ENCODE data around the gene SLC43A1. TPM values are rescaled to one million over a fixed set of nuclear protein-coding genes. Genes with fewer than 3 reads are reported as not detected.
A peak's percentile ranks its signal among the peaks of the same experiment; 100 is the strongest.

SLC43A1 gene
- total and polyA plus RNA-seq, 4 donors, result 85.6 to 171 (median 107) TPM

DNA sequence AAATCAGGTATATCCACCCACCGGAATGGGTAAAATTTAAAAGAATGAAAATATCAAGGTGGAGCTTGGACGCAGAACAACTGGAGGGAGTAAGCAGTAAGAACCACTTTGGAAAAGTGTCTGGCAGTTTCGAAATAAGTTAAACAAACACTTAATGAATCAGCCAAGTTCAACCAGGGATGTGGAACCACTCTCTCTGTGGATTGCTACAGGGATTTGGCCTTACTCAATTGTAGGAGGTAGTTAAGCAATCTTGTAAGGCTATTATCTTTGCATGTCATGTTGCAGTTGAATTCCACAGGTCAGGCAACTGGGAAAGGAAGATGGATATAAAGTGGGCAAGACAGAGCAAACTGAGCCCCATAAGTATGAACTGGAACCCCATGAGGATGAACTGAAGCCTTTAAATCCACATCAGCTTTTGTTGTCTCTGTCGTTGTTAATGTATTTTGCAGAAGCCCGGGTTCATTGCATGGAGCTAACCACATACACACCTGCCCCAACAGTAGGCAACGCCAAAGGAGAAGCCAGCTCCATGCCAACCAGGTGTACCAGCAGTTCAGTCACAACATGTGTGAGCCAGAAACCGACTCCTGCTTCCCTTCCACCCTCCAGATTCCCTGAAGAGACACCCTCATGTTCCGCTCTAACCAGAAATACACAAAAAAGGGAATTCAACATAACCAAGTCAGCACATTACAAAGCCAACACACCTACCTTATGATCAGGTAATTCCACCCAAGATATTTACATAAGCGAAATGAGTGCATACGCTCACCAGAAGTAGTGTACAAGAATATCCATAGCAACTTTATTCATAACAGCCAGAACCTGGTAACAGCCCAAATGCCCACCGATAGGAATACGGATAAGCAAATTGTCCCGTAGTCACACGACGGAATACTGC lies 80.6 kb downstream of the SLC43A1 start:
- no peaks in the 10 kb centered on the region for H3K27me3 ChIP-seq (ENCODE audit: control insufficient read depth in 4 of 4, insufficient read depth in 4 of 4, low read length in 3 of 4)
- no peaks in the 10 kb centered on the region for H3K36me3 ChIP-seq (ENCODE audit: control insufficient read depth in 4 of 4, insufficient read depth in 3 of 4, low read depth in 1 of 4, low read length in 3 of 4)
- H3K4me1 ChIP-seq (ENCODE audit: control insufficient read depth in 4 of 4, insufficient read depth in 4 of 4, low read length in 3 of 4), result peaks cover 13 to 62% (median 32%) of the 10 kb centered on the region in 4 donors
- H3K9me3 ChIP-seq (ENCODE audit: control insufficient read depth in 4 of 4, low read length in 3 of 4), result no peaks in the 10 kb centered on the region
- WGBS, result 58% methylated on average over 15 of the region's 15 CpGs
- peak; percentile 70 for TF ChIP-seq FOXA2 (IDR thresholded peaks at IDR 0.05)
- TF ChIP-seq RAD21 (IDR thresholded peaks at IDR 0.05), result peak; percentile 51 to 67
- TF ChIP-seq HNF4G (IDR thresholded peaks at IDR 0.05), result peak; percentile 63
- TF ChIP-seq FOXA1 (IDR thresholded peaks at IDR 0.05), result no peak
- TF ChIP-seq YY1 (IDR thresholded peaks at IDR 0.05), result peak; percentile 76
- peak; percentile 37 for TF ChIP-seq NR2F2 (IDR thresholded peaks at IDR 0.05)
- TF ChIP-seq, protein P1, sequence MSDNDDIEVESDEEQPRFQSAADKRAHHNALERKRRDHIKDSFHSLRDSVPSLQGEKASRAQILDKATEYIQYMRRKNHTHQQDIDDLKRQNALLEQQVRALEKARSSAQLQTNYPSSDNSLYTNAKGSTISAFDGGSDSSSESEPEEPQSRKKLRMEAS (IDR thresholded peaks at IDR 0.05), result peak; percentile 69
- TF ChIP-seq EGR1 (IDR thresholded peaks at IDR 0.05; ENCODE audit: low read depth in 2 of 2), result peak in 1 of 2 donors; percentile 81
- peak; percentile 91 to 95 for TF ChIP-seq JUND (IDR thresholded peaks at IDR 0.05)
- peak; percentile 88 to 91 for TF ChIP-seq HNF4A (conservative IDR thresholded peaks at IDR 0.05)
- no peak for TF ChIP-seq TAF1 (conservative IDR thresholded peaks at IDR 0.05)
- TF ChIP-seq, protein P2, sequence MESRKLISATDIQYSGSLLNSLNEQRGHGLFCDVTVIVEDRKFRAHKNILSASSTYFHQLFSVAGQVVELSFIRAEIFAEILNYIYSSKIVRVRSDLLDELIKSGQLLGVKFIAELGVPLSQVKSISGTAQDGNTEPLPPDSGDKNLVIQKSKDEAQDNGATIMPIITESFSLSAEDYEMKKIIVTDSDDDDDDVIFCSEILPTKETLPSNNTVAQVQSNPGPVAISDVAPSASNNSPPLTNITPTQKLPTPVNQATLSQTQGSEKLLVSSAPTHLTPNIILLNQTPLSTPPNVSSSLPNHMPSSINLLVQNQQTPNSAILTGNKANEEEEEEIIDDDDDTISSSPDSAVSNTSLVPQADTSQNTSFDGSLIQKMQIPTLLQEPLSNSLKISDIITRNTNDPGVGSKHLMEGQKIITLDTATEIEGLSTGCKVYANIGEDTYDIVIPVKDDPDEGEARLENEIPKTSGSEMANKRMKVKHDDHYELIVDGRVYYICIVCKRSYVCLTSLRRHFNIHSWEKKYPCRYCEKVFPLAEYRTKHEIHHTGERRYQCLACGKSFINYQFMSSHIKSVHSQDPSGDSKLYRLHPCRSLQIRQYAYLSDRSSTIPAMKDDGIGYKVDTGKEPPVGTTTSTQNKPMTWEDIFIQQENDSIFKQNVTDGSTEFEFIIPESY (IDR thresholded peaks at IDR 0.05), result peak; percentile 83
- peak; percentile 90 for TF ChIP-seq SP1 (IDR thresholded peaks at IDR 0.05)
- TF ChIP-seq, protein P3, sequence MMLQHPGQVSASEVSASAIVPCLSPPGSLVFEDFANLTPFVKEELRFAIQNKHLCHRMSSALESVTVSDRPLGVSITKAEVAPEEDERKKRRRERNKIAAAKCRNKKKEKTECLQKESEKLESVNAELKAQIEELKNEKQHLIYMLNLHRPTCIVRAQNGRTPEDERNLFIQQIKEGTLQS (IDR thresholded peaks at IDR 0.05), result peak; percentile 69
- TF ChIP-seq, protein P4, sequence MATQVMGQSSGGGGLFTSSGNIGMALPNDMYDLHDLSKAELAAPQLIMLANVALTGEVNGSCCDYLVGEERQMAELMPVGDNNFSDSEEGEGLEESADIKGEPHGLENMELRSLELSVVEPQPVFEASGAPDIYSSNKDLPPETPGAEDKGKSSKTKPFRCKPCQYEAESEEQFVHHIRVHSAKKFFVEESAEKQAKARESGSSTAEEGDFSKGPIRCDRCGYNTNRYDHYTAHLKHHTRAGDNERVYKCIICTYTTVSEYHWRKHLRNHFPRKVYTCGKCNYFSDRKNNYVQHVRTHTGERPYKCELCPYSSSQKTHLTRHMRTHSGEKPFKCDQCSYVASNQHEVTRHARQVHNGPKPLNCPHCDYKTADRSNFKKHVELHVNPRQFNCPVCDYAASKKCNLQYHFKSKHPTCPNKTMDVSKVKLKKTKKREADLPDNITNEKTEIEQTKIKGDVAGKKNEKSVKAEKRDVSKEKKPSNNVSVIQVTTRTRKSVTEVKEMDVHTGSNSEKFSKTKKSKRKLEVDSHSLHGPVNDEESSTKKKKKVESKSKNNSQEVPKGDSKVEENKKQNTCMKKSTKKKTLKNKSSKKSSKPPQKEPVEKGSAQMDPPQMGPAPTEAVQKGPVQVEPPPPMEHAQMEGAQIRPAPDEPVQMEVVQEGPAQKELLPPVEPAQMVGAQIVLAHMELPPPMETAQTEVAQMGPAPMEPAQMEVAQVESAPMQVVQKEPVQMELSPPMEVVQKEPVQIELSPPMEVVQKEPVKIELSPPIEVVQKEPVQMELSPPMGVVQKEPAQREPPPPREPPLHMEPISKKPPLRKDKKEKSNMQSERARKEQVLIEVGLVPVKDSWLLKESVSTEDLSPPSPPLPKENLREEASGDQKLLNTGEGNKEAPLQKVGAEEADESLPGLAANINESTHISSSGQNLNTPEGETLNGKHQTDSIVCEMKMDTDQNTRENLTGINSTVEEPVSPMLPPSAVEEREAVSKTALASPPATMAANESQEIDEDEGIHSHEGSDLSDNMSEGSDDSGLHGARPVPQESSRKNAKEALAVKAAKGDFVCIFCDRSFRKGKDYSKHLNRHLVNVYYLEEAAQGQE (IDR thresholded peaks at IDR 0.05), result peak; percentile 77
- TF ChIP-seq GABPA (IDR thresholded peaks at IDR 0.05 in 1 of 2, conservative IDR thresholded peaks at IDR 0.05 in 1 of 2), result peak in 1 of 2 donors; percentile 61
- TF ChIP-seq RXRA (IDR thresholded peaks at IDR 0.05), result peak; percentile 95 to 96
- TF ChIP-seq, protein P5, sequence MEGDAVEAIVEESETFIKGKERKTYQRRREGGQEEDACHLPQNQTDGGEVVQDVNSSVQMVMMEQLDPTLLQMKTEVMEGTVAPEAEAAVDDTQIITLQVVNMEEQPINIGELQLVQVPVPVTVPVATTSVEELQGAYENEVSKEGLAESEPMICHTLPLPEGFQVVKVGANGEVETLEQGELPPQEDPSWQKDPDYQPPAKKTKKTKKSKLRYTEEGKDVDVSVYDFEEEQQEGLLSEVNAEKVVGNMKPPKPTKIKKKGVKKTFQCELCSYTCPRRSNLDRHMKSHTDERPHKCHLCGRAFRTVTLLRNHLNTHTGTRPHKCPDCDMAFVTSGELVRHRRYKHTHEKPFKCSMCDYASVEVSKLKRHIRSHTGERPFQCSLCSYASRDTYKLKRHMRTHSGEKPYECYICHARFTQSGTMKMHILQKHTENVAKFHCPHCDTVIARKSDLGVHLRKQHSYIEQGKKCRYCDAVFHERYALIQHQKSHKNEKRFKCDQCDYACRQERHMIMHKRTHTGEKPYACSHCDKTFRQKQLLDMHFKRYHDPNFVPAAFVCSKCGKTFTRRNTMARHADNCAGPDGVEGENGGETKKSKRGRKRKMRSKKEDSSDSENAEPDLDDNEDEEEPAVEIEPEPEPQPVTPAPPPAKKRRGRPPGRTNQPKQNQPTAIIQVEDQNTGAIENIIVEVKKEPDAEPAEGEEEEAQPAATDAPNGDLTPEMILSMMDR (IDR thresholded peaks at IDR 0.05; ENCODE audit: low read depth, low read length, missing input control), result no peak
- H3K4me3 ChIP-seq (ENCODE audit: low read depth in 1 of 3, low read length in 3 of 3), result no peak overlapping the region
- H3K9ac ChIP-seq (ENCODE audit: low read depth in 1 of 2, low read length in 2 of 2), result peak overlapping the region in 1 of 2 donors; percentile 72
- peak overlapping the region; percentile 85 to 91 for H3K27ac ChIP-seq (ENCODE audit: low read depth in 1 of 2, low read length in 2 of 2)
- DNase-seq (ENCODE audit: low spot score), result no peak

Small RNA genes lying within 50 kb of the gene (small RNA-seq; reads per million reads assigned to genes)
- not detected for gene RN7SL605P
- gene RNA5SP341, result not detected

Other genes with a start within 250 kb of the SLC43A1 start
- gene TNKS1BP1, start 190.8 kb downstream of the SLC43A1 start, total RNA-seq, result 10 to 100 TPM; 28.3 to 61.9 TPM
- 10 to 100 TPM; 32.0 to 67.1 TPM for gene TNKS1BP1, start 190.8 kb downstream of the SLC43A1 start, polyA plus RNA-seq
- 10 to 100 TPM; 28.5 to 45.3 TPM for gene SSRP1, start 179.8 kb downstream of the SLC43A1 start, total RNA-seq
- gene SSRP1, start 179.8 kb downstream of the SLC43A1 start, polyA plus RNA-seq, result 10 to 100 TPM; 13.9 to 28.2 TPM
- gene P2RX3, start 177.3 kb downstream of the SLC43A1 start, total RNA-seq, result under 1 TPM; 0.28 to 0.33 TPM
- under 1 TPM; 0.18 TPM for gene P2RX3, start 177.3 kb downstream of the SLC43A1 start, polyA plus RNA-seq
- gene PRG3, start 134.6 kb downstream of the SLC43A1 start, total RNA-seq, result 1 to 10 TPM in 1 of 2 donors, not detected in 1; 4.9 TPM
- under 1 TPM in 1 of 2 donors, not detected in 1; 0.22 TPM for gene PRG3, start 134.6 kb downstream of the SLC43A1 start, polyA plus RNA-seq
- gene PRG2, start 125.1 kb downstream of the SLC43A1 start, total RNA-seq, result 10 to 100 TPM in 1 of 2 donors, not detected in 1; 24.2 TPM
- gene PRG2, start 125.1 kb downstream of the SLC43A1 start, polyA plus RNA-seq, result 1 to 10 TPM in 1 of 2 donors, under 1 TPM in 1; 0.74 to 1.2 TPM
- gene SLC43A3, start 88.6 kb downstream of the SLC43A1 start, total RNA-seq, result 100 to 1,000 TPM in 1 of 2 donors, 10 to 100 TPM in 1; 47.2 to 106 TPM
- gene SLC43A3, start 88.6 kb downstream of the SLC43A1 start, polyA plus RNA-seq, result 100 to 1,000 TPM in 1 of 2 donors, 10 to 100 TPM in 1; 80.2 to 152 TPM
- gene RTN4RL2, start 55.2 kb downstream of the SLC43A1 start, total RNA-seq, result under 1 TPM; 0.75 to 0.89 TPM
- 10 to 100 TPM in 1 of 2 donors, 1 to 10 TPM in 1; 5.5 to 18.1 TPM for gene RTN4RL2, start 55.2 kb downstream of the SLC43A1 start, polyA plus RNA-seq
- 10 to 100 TPM; 19.8 to 23.7 TPM for gene TIMM10, start 15.1 kb upstream of the SLC43A1 start, total RNA-seq
- gene TIMM10, start 15.1 kb upstream of the SLC43A1 start, polyA plus RNA-seq, result 10 to 100 TPM; 36.9 to 77.4 TPM
- gene SMTNL1, start 21.9 kb upstream of the SLC43A1 start, total RNA-seq, result not detected
- gene SMTNL1, start 21.9 kb upstream of the SLC43A1 start, polyA plus RNA-seq, result not detected
- 10 to 100 TPM; 18.6 to 44.8 TPM for gene UBE2L6, start 52.0 kb upstream of the SLC43A1 start, total RNA-seq
- gene UBE2L6, start 52.0 kb upstream of the SLC43A1 start, polyA plus RNA-seq, result 10 to 100 TPM; 85.4 to 97.2 TPM
- 100 to 1,000 TPM; 235 to 541 TPM for gene SERPING1, start 82.0 kb upstream of the SLC43A1 start, total RNA-seq
- gene SERPING1, start 82.0 kb upstream of the SLC43A1 start, polyA plus RNA-seq, result 1,000 to 10,000 TPM; 2,487 to 2,911 TPM
- 10 to 100 TPM in 1 of 2 donors, under 1 TPM in 1; 0.08 to 19.9 TPM for gene YPEL4, start 134.2 kb upstream of the SLC43A1 start, total RNA-seq
- gene YPEL4, start 134.2 kb upstream of the SLC43A1 start, polyA plus RNA-seq, result under 1 TPM; 0.14 to 0.31 TPM
- 10 to 100 TPM; 10.1 to 12.3 TPM for gene CLP1, start 142.1 kb upstream of the SLC43A1 start, total RNA-seq
- gene CLP1, start 142.1 kb upstream of the SLC43A1 start, polyA plus RNA-seq, result 1 to 10 TPM; 5.9 to 6.6 TPM
- 10 to 100 TPM; 27.1 to 31.4 TPM for gene ZDHHC5, start 152.4 kb upstream of the SLC43A1 start, total RNA-seq
- 10 to 100 TPM in 1 of 2 donors, 1 to 10 TPM in 1; 7.2 to 25.1 TPM for gene ZDHHC5, start 152.4 kb upstream of the SLC43A1 start, polyA plus RNA-seq
- gene MED19, start 196.5 kb upstream of the SLC43A1 start, total RNA-seq, result 1 to 10 TPM; 4.4 to 5.6 TPM
- 10 to 100 TPM in 1 of 2 donors, 1 to 10 TPM in 1; 7.5 to 11.3 TPM for gene MED19, start 196.5 kb upstream of the SLC43A1 start, polyA plus RNA-seq
- gene TMX2, start 196.9 kb upstream of the SLC43A1 start, total RNA-seq, result 10 to 100 TPM; 43.3 to 48.3 TPM
- gene TMX2, start 196.9 kb upstream of the SLC43A1 start, polyA plus RNA-seq, result 10 to 100 TPM; 69.8 to 70.9 TPM
- gene SELENOH, start 225.8 kb upstream of the SLC43A1 start, total RNA-seq, result 10 to 100 TPM; 42.2 to 52.2 TPM
- 100 to 1,000 TPM in 1 of 2 donors, 10 to 100 TPM in 1; 90.7 to 129 TPM for gene SELENOH, start 225.8 kb upstream of the SLC43A1 start, polyA plus RNA-seq
- not detected for gene BTBD18, start 236.1 kb upstream of the SLC43A1 start, total RNA-seq
- gene BTBD18, start 236.1 kb upstream of the SLC43A1 start, polyA plus RNA-seq, result under 1 TPM in 1 of 2 donors, not detected in 1; 0.13 TPM
- 10 to 100 TPM; 74.1 to 97.1 TPM for gene CTNND1, start 246.1 kb upstream of the SLC43A1 start, total RNA-seq
- gene CTNND1, start 246.1 kb upstream of the SLC43A1 start, polyA plus RNA-seq, result 10 to 100 TPM; 21.5 to 41.9 TPM

Measured in liver (tissue), 10 donors.